Hematopoietic multipotent progenitor cell treated with erythropoietin and hydrocortisone succinate and interleukin-3 and kit ligand, for 15 days (in vitro differentiated cells): Measurements from ENCODE around the gene EMC7.

ENCODE experiments used
- DNase-seq: peaks from one replicate; pipeline ENCODE4 v3.0.0-alpha.2; 2015; ENCODE audit warnings: low spot score

The EMC7 gene

GRCh38 chr15:34038023-34038870 is 63.4 kb downstream of the EMC7 start:
- peak; percentile 58 for DNase-seq
